HG02571 (cell line): ENCODE data around the gene MYB.

Source experiments
- ATAC-seq: cut with Tn5 transposase; IDR thresholded peaks from one replicate; pipeline ENCODE4 v1.9.1; 2021; ENCODE audit warnings: mild to moderate bottlenecking, moderate library complexity; ENCODE audit not compliant: unreplicated experiment

Gene MYB

DNA sequence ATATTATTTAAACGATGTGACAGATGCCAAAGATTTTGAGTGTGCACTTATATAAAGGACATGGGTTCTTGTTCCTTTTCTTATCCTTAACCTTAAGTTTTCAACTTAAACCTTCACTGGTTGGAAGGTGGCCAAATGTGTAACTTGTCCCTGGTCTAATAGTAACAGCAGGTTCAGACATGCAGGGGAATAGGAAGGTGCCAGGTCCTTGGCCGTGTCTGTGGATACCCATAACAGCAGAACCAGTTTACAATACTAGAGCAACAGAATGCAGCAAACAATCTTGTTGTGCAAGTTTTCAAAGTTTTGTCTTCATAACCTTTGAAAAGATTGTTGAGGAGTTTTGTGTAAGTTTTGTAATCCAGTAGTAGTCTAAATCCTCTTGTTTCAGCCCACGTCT lies 4.4 kb downstream of the MYB start:
- ATAC-seq: no peak

DNA sequence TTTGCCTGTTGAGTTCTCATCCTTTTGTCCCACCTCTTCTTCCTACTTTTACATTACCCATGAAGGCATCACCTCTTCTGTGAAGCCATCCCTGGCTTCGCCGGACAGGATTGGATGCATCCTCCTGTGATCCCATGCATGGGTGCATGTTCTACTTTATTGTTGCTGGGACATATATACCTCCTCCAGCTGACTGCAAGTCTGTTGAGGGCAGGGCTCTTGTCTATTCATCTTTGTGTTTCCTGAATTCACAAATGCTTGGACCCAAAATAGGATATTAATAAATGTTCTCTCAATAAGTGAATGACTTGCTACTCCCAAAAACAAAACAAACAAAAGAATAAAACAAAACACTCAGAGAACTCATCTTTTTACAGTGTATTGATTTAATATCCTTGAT lies 5.1 kb downstream of the MYB start:
- ATAC-seq: no peak

DNA sequence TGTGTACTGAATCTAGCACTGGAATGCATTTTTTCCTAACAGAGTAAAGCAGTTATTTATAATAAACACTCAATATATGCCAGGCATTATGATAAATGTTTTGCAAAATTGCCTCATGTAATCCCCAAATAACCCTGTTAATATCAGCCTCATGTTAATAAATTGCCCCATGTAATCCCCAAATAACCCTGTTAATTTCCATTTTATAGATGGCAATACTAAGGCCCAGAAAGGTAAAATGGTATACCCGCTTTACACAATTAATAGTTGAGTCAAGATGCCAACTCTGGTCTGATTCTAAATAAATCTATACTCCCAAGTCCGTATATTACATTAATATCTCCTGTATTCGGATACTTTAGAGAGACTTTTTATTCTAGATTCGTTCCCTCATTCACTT lies 6.3 kb downstream of the MYB start:
- no peak for ATAC-seq

DNA sequence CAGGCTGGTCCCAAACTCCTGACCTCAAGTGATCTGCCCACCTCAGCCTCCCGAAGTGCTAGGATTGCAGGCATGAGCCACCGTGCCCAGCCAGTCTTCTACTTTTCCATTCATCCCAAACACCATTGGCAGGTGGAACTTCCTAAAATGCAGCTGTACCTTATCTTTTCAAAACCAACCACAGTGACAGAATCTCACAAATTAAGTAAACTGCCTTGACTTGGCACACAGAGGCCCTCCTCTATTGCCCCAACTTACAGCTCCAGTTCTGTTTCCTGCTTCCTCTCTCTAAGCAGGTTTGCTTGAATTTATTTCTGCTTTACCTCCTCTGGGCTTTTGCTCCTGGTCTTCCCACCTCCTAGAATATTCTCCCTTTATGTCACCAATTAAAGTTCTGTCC lies 7.6 kb downstream of the MYB start:
- ATAC-seq: no peak

DNA sequence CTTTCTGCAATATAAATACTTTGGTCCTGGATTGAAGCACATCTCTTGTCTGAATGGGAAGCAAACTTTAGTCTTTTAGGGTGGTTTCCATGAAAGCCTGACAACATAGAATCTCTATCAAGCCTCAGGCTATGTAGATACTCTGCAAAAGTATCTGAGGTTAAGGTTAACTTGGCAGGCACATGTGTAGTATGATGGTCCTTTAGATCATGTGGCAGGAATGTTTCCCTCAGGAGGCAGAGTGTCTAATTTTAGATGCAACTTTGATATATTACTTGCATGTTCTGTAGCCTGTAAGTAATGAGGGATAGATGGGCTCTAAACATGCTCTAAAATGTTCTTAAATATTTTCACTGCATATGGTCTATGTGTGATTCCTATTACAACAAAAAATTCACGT lies 8.2 kb downstream of the MYB start:
- ATAC-seq: no peak

DNA sequence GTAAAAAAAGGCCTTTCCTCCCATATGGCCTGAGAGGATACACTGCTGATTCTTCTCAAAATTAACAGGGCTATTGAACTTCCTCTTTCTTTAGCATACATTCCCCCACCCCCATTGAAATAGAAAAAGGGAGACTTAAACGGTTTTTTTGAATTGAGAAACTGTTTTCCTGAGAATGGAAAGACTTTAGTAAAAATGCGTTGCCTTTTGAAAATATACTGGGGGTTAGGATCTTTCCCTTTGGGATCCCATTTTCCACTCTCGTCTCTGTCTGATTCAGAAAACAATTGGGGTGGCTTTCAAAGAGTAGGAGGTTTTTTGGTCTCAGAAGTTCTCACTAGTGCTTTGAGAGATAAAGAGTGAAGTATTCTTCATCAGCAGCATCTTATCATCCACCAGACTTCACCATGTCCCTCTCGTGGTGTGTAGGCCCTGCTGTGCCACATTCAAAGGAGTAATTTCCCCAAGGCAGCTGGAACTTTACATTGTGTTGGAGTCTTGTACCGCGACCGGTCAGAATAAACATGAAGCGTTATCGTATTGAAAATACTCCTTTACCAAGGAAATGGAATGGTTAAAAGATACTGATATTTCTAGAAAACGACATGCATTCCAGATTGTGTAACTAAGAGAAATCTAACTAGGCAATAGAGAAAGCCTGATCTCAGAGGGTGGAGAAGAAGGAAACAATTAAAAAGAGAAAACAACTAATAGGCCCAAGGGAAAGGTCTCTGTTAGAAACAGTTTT lies 10.6 kb downstream of the MYB start:
- no peak for ATAC-seq

DNA sequence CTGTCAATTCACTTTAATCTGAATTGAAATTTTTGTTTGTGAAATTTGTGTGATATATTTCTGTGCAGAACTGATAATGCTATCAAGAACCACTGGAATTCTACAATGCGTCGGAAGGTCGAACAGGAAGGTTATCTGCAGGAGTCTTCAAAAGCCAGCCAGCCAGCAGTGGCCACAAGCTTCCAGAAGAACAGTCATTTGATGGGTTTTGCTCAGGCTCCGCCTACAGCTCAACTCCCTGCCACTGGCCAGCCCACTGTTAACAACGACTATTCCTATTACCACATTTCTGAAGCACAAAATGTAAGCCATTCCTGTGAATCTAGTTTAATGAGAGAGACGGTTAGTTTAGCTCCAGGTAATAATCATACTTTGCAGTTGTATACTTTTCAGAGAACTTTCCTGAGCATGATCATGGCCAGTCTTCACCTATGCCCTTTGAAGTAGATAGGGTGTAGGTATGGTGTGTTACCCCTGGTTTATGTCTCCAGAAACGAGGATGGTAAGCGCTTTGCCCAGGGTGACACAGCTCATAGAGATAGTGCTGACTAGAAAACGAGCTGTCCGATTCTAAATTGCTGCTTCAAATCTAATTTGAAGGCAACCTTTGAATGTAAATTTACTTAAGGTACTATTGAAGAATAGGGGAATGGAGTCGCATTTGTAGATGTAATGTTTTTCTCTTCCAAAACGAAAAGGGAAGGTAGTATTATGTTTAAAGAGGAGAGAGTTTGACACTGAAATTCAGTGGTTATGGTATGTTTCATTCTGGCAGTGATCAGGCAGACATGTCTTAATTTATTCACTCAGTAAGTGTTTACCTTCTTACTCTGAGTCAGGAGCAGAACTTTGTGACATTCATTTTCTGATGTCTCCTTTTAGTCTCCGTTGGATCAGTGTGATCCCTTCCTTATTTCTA lies 11.4 kb downstream of the MYB start:
- no peak for ATAC-seq

DNA sequence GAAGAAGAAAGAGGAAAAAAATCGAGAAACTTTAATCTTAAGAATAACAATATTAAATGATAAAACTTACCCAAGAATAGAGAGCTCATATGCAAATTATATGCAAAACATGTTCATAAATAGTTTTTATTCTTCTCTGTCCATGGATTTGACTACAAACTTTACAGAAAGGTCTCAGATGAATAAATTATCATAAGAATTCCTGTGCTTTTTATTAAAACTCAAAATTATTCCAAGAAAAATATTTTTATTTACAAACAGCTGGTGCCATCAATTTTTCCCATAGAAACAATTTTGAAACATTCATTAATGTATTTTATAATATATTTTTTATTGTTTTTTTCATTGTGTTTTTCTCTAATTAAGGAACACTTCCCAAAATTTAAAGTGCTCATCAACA lies 12.1 kb downstream of the MYB start:
- no peak for ATAC-seq

DNA sequence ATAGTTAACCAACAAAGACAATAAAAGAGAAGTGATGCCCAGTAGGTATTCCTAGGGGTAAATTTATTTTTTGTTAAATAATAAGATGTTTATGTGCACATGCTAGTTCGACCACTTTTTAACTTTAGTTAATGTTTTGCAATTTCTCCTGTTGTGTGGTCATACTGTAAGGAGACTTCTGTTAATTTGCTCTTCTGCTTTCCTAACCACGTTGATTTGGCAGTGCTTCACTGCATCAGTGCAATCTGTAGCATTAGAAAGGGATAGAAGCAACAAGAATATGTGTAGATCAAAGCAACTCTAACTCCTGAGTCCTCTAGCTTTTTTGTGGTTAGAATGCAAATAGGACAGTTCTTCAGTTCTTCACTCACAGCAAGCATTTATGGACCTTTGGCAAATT lies 13.9 kb downstream of the MYB start:
- no peak for ATAC-seq

DNA sequence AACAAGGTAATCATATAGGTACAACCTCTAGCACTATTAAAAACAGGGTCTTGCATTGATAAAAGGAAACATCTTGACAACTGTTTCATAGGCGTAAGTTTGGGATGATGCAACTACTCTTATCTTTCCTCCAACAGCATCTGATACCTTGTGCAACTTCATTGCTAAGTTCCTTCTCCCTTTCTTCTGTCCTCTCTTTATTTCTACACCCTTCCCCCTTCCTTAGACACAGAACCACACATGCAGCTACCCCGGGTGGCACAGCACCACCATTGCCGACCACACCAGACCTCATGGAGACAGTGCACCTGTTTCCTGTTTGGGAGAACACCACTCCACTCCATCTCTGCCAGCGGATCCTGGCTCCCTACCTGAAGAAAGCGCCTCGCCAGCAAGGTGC lies 14.4 kb downstream of the MYB start:
- ATAC-seq: no peak

DNA sequence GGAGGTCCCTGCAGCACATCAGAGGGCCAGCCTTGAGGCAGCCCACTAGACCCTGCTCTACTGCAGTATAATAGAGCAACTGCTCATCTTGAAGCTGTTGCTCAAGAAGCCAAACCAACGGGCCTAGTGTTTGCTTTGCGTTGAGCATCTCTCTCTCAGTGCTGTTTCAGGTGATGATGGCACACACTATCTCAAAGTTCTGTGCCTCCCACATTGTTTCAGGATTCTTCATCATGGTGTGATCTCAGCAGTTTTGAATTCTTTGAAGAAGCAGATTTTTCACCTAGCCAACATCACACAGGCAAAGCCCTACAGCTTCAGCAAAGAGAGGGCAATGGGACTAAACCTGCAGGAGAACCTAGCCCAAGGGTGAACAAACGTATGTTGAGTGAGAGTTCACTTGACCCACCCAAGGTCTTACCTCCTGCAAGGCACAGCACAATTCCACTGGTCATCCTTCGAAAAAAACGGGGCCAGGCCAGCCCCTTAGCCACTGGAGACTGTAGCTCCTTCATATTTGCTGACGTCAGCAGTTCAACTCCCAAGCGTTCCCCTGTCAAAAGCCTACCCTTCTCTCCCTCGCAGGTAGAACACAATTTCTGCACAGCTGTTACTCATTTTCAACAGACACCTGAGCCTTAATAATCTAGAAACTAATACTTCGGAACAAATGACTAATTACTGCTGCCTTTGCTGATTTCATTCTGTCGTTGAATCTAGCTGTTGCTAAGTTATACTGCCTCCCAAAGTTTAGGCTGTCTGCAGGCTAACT lies 15.8 kb downstream of the MYB start:
- no peak for ATAC-seq

DNA sequence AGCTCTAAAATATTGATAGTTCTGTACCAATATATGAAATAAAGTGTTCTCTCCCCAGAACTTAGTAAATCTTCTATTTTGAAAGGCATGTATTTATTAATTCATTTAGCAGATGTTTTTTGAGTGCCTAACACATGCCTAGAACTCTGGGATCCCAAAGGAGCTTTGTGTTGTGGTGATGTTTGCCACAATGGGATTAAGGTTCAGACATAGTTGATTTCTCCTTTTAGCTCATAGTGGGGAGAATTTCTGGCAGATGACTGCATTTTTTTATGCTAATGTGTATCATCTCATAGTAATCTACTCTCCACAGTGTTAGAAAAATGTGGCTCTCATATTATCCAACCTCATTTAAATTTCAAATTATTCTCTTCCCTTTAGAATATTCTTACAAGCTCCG lies 21.7 kb downstream of the MYB start:
- ATAC-seq: no peak

DNA sequence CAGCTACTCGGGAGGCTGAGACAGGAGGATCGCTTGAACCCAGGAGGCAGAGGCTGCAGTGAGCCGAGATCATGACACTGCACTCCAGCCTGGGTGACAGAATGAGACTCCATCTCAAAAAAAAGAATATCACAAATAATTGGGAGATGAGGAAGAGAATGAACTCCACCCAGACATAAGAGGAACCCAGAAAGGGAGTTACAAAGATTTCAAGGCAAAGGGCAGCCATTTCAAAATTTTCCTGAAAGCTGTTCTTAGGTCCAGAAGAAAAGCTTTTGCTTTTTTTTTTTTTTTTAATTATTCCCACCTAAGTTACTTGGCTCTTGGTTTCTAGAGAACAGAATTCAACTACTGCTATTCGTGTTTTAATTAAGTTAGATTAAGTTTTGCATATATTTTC lies 23.8 kb downstream of the MYB start:
- ATAC-seq: no peak

DNA sequence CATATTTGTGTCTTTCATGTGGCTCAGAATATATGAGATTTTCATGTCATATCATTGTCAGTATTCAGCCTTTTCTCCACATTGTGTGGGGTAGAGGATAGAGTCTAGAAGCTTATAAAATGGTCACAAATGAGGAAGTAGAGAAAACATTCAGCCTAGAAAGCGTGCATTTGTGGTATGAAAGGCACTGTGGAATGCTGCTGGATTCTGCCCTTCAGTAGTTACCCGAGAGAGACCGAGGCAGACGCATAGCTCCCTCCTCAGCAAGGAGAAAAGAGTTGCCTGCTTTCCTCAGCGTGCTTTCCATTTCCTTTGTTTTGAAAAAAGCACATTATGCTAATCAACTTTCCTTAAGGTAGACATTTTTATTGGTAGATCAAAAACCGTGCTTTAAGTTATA lies 28.7 kb downstream of the MYB start:
- no peak for ATAC-seq

DNA sequence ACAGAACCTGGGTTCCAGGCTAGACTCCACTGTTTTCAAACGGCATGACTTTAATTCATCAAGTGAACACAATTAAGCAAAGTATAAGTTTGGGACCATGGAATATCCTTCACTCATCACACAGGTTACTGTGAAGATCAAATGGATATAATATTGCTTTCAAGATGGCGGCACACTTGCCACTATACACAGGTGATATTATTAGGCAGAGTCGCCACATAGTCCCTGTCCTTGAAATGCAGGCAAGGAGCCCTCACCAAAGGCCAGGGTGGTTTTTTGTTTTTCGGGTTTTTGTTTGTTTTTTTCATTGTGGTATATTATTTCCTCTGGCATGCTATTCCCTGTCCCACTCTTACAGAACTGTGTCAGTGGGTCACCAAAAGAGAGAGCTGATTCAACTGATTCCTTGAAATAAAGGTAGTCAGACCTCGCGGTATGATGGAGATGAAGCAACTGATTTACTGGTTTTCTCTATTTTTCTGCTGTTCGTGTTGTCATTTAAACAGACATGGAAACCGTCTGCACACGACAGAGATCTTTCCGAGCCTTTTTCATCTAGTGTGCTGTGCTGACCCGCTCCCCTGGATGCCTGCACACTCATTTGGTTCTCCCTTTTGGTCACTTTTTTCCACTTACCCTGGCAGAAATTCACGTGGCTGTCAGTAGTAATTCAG lies 29.7 kb downstream of the MYB start:
- no peak for ATAC-seq

DNA sequence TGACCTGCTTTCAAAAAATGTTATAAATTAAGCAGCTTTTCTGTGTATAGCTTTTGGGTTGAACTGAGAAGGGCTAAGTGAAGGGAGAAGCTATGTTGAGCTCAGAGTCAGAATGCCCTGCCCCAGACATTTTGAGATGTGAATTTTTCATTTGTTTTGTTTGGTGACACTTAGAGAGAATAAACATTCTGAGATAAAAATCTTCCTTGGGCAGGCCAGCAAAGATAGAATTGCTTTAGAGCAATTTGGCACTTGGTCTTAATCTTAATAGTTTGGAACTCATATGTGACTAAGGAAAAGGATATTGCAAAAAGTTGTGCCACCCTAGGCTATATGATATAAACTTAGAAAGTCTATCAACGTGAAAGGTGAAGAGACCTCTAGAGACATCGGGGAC lies 30.2 kb downstream of the MYB start:
- ATAC-seq: no peak

DNA sequence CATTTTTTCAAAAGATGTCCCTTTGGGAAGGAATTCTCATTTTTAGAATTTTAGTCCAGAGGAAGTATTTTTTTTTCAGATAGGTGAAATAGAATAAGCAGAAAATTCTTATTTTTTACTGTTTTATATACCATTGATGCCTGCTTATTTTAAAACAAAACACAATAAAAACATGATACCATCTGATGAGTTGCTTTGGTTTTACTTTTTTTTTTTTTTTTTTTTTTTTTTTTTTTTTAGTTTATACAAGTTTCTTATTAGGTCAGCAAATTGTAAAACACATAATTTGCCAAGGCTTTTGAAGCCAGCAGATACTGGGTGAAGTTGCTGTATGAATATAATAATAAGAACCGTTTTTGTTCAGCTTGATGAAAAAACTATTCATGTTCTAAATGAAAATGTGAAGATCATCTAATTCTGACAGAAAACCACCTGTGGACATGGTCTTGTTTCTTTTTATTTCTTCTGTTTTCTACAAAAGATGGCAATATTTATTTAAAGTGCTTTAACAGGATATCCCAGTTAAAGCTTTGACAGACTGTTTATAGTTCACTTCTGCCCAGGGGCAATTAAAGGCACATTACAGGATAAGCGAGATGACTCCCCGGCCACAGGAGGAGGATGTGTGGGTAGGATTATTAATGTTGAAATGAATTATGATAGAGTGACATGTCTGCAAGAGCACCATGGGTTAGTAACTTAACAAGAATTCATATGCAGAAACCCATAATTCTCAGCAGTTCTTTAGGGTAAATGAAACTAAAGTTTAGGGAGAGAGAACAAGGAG lies 31.1 kb downstream of the MYB start:
- ATAC-seq: no peak

DNA sequence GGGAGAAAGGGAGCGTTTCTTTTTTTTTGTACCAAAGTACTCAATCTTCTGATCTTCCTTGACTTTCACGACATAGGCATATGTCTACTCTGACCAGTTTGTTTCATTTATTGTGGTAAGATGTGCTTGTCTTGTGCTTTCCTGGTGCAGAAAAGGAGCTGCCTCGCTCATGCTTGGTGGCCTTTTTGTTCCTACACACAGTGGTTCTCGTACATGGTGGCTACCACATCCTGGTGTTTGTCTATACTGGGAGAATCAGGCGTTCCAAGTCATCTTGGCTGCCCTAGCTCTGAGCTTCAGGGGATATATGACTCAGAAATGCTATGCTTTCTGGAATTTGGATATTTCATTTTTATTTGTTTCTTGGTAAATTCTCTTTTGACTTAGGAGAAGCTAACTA lies 31.8 kb downstream of the MYB start:
- no peak for ATAC-seq

DNA sequence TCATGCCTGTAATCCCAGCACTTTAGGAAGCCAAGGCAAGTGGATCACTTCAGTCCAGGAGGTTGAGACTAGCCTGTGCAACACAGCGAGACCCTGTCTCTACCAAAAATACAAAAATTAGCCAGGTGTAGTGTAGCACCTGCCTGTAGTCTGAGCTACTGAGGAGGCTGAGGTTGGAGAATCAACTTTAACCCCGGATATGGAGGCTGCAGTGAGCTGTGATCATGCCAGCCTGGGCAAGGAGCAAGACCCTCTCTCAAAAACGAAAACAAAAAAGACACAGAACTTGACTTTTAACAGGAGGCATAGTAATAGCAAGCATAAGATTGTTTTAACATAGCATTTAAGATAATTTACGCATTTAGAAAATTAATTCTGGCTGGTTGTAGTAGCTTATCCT lies 32.5 kb downstream of the MYB start:
- ATAC-seq: no peak

DNA sequence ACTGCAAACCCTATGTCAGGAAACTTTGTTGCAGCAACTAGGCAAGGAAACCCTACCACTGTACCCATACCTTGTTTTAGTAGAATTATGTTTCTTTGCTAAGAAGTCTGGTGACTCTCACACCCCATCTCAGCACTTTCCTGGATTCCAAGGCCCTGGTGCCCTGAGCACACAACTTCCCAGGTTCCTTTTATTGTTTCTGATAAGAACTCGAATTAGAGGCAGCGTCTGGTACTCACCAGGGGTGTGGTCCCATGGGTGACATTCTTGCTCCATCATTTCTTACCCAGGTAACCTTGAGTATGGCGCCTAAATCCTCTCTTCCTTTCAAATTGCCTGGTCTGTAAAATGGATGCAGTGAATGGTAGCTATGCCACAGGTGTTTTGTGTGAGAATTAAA lies 34.1 kb downstream of the MYB start:
- ATAC-seq: no peak
